Measurements from ENCODE around the gene PALLD.

Gene PALLD

GRCh38 chr4:168560184-168561180, 63.6 kb downstream of the PALLD start:
- DNase-seq, result no peak

- DNase-seq, result no peak
Observed at GRCh38 chr4:168562041-168562571, 65.3 kb downstream of the PALLD start.

GRCh38 chr4:168564023-168564422, 67.2 kb downstream of the PALLD start:
- DNase-seq, result no peak

- no peak for DNase-seq
Observed at GRCh38 chr4:168565130-168565529, 68.3 kb downstream of the PALLD start.

- DNase-seq, result no peak
Observed at GRCh38 chr4:168566726-168567125, 69.9 kb downstream of the PALLD start.

GRCh38 chr4:168569066-168569930, 72.4 kb downstream of the PALLD start:
- no peak for DNase-seq

GRCh38 chr4:168569931-168570276, 73.1 kb downstream of the PALLD start:
- DNase-seq, result no peak

GRCh38 chr4:168570466-168570865, 73.6 kb downstream of the PALLD start:
- DNase-seq, result no peak

GRCh38 chr4:168572002-168572401, 75.2 kb downstream of the PALLD start:
- no peak for DNase-seq

- DNase-seq, result no peak
Observed at GRCh38 chr4:168573870-168574269, 77.0 kb downstream of the PALLD start.

- DNase-seq, result no peak
Observed at GRCh38 chr4:168574581-168575295, 77.9 kb downstream of the PALLD start.

GRCh38 chr4:168575473-168575872, 78.6 kb downstream of the PALLD start:
- no peak for DNase-seq

- DNase-seq, result no peak
Observed at GRCh38 chr4:168577624-168578023, 80.8 kb downstream of the PALLD start.

- no peak for DNase-seq
Observed at GRCh38 chr4:168580228-168580627, 83.4 kb downstream of the PALLD start.

- no peak for DNase-seq
Observed at GRCh38 chr4:168584321-168584771, 87.5 kb downstream of the PALLD start.

- peak; percentile 16 for DNase-seq
Observed at GRCh38 chr4:168585168-168586091, 88.6 kb downstream of the PALLD start.

- no peak for DNase-seq
Observed at GRCh38 chr4:168586926-168587325, 90.1 kb downstream of the PALLD start.

- DNase-seq, result no peak
Observed at GRCh38 chr4:168587411-168588125, 90.7 kb downstream of the PALLD start.

GRCh38 chr4:168588916-168589531, 92.2 kb downstream of the PALLD start:
- DNase-seq, result no peak

GRCh38 chr4:168592676-168593075, 95.8 kb downstream of the PALLD start:
- DNase-seq, result no peak

All from activated CD8-positive, alpha-beta memory T cell treated with anti-CD3 and anti-CD28 coated beads, Interleukin-2, amount 50 U/mL, for 4 hours (primary cell).